ENCODE results near the gene TMEM151B.
"Not testable (repeated sequence)": the region's sequence is repeated elsewhere in the genome, so short reads cannot be mapped to it uniquely, and the experiment has no call there.

The TMEM151B gene

GRCh38 chr6:44339763-44340625 is 69.7 kb downstream of the TMEM151B start:
- no peak for DNase-seq

GRCh38 chr6:44341095-44341890 is 71.0 kb downstream of the TMEM151B start:
- DNase-seq: no peak

- no peak for DNase-seq
Measured at GRCh38 chr6:44342052-44342451, 71.8 kb downstream of the TMEM151B start.

GRCh38 chr6:44342489-44342888 is 72.2 kb downstream of the TMEM151B start, which contains the start of gene SPATS1:
Gene SPATS1 (plus strand): TSS chr6:44342650. CDS start chr6:44343096, 446 bp downstream.
- DNase-seq: no peak

- not testable (repeated sequence) for DNase-seq
Measured at GRCh38 chr6:44346818-44347217, 76.6 kb downstream of the TMEM151B start.

GRCh38 chr6:44349904-44350649 is 79.8 kb downstream of the TMEM151B start:
- no peak for DNase-seq

GRCh38 chr6:44350650-44350994 is 80.4 kb downstream of the TMEM151B start:
- DNase-seq: not testable (repeated sequence)

GRCh38 chr6:44352259-44352658 is 82.0 kb downstream of the TMEM151B start:
- DNase-seq: no peak

GRCh38 chr6:44353336-44353735 is 83.1 kb downstream of the TMEM151B start:
- DNase-seq: no peak

- no peak for DNase-seq
Measured at GRCh38 chr6:44355640-44356039, 85.4 kb downstream of the TMEM151B start.

- DNase-seq: no peak
Measured at GRCh38 chr6:44356487-44356886, 86.2 kb downstream of the TMEM151B start.
